Endodermal cell (in vitro differentiated cells): ENCODE results near the gene CLEC17A. TPM values are rescaled to one million over a fixed set of nuclear protein-coding genes. Genes with fewer than 3 reads are reported as not detected.

Experiments used
- DNase-seq: peaks from one replicate; pipeline ENCODE4 v3.0.0-alpha.2; 2017
- H3K27ac ChIP-seq: 2 replicates; pipeline ENCODE4 v1.5.1; 2013; ENCODE audit warnings: mild to moderate bottlenecking, low read depth, low read length, moderate library complexity
- H3K27me3 ChIP-seq: 2 replicates; pipeline ENCODE4 v1.6.1; 2013; ENCODE audit warnings: mild to moderate bottlenecking, low read length, moderate library complexity; ENCODE audit not compliant: insufficient read depth, control insufficient read depth, poor library complexity, severe bottlenecking
- H3K36me3 ChIP-seq: 2 replicates; pipeline ENCODE4 v1.7.0; 2013; ENCODE audit warnings: mild to moderate bottlenecking, low read length, moderate library complexity; ENCODE audit not compliant: control insufficient read depth, insufficient read depth
- H3K4me1 ChIP-seq: one replicate; pipeline ENCODE4 v1.7.0; 2013; ENCODE audit warnings: low read length; ENCODE audit not compliant: control insufficient read depth, insufficient read depth
- H3K4me3 ChIP-seq: 2 replicates; pipeline ENCODE4 v1.5.1; 2013; ENCODE audit warnings: mild to moderate bottlenecking, low read length, moderate library complexity
- H3K9ac ChIP-seq: 2 replicates; pipeline ENCODE4 v1.6.1; 2013; ENCODE audit warnings: mild to moderate bottlenecking, low read length, moderate library complexity; ENCODE audit not compliant: poor library complexity, severe bottlenecking; ENCODE audit errors: extremely low read depth
- H3K9me3 ChIP-seq: 2 replicates; pipeline ENCODE4 v1.6.1; 2013; ENCODE audit warnings: mild to moderate bottlenecking, low read length, moderate library complexity; ENCODE audit not compliant: control insufficient read depth
- H3K27ac Mint-ChIP-seq: 2 replicates; pipeline ENCODE4 v1.8.0; 2020; ENCODE audit warnings: mixed read lengths
- H3K27me3 Mint-ChIP-seq: 2 replicates; pipeline ENCODE4 v1.8.0; 2021; ENCODE audit warnings: mild to moderate bottlenecking, mixed read lengths; ENCODE audit not compliant: insufficient read depth
- H3K36me3 Mint-ChIP-seq: 2 replicates; pipeline ENCODE4 v1.8.0; 2020; ENCODE audit warnings: low read depth, mixed read lengths
- H3K4me1 Mint-ChIP-seq: 2 replicates; pipeline ENCODE4 v1.8.0; 2020; ENCODE audit warnings: mixed read lengths
- H3K4me3 Mint-ChIP-seq: 2 replicates; pipeline ENCODE4 v1.8.0; 2020; ENCODE audit warnings: mild to moderate bottlenecking, moderate library complexity, mixed read lengths
- H3K9me3 Mint-ChIP-seq: 2 replicates; pipeline ENCODE4 v1.8.0; 2020; ENCODE audit warnings: mild to moderate bottlenecking, mixed read lengths
- CTCF ChIP-seq: fragments of 200-600 bp; sonication (generic); conservative IDR thresholded peaks from 2 replicates; pipeline ENCODE4 v1.5.0; 2021; ENCODE audit warnings: antibody characterized with exemption, mild to moderate bottlenecking
- WGBS, 2 experiments: methylation state at CpG; one replicate each; pipeline versions ENCODE4 v1.1.5 to v1.1.7; 2013; ENCODE audit warnings: missing lambda C conversion rate in 2 of 2, mixed read lengths in 1 of 2; ENCODE audit not compliant: insufficient coverage in 1 of 2, insufficient read length in 1 of 2; 5-methylcytosine and 5-hydroxymethylcytosine counted together
- total RNA-seq, 2 donors: library from RNA; stranded (reverse); fragmentation: NEBNext Ultra II Directional in 1 of 2; extraction: Animal tissue kit (Norgen Biotek cat#: 25700) in 1 of 2; gene quantifications; 2 replicates in 1 of 2; 3 replicates in 1 of 2; pipeline ENCODE4 v1.2.1, GENCODE V29; 2021

The CLEC17A gene
- total RNA-seq, 2 donors from 2014 or later: not detected

DNA sequence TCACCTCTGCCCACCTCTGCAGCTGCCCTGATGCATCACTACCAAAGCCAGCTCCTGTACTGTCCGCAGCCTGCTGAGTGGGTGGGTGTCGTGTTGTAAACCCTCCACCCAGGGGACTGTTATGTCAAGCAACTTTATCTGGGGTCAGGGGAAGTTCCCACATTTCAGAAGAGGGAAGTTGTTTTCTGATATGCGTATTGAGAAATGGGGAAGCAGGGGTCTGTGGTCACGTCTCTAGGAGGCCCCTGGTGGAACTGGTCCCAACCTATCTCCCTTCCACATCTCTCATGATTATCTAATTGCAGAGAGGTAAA is 31.2 kb downstream of the CLEC17A start:
- no peak overlapping the region for H3K4me3 ChIP-seq
- Mint-ChIP-seq H3K27ac (no peak overlapping the region), H3K4me3 (no peak overlapping the region), H3K27me3 (peaks cover 2% of the 10 kb centered on the region), H3K36me3 (peaks cover 3% of the 10 kb centered on the region), H3K4me1 (no peaks in the 10 kb centered on the region), H3K9me3 (peaks cover 83% of the 10 kb centered on the region)
- no peak overlapping the region for H3K9ac ChIP-seq
- H3K27me3 ChIP-seq: no peaks in the 10 kb centered on the region
- no peak for TF ChIP-seq CTCF
- H3K27ac ChIP-seq: no peak overlapping the region
- 89 to 91% methylated on average over 2 of the region's 4 CpGs for WGBS, 2 experiments
- no peaks in the 10 kb centered on the region for H3K4me1 ChIP-seq
- no peak for DNase-seq
- H3K9me3 ChIP-seq: peaks cover 23% of the 10 kb centered on the region
- H3K36me3 ChIP-seq: no peaks in the 10 kb centered on the region

- WGBS, 2 experiments: 80 to 87% methylated on average over 6 to 8 of the region's 8 CpGs
- H3K4me3 Mint-ChIP-seq: no peak overlapping the region
- Histone ChIP-seq H3K27ac (no peak overlapping the region), H3K36me3 (no peaks in the 10 kb centered on the region), H3K9me3 (peaks cover 27% of the 10 kb centered on the region), H3K4me1 (no peaks in the 10 kb centered on the region), H3K9ac (no peak overlapping the region), H3K27me3 (no peaks in the 10 kb centered on the region), H3K4me3 (no peak overlapping the region)
- peaks cover 3% of the 10 kb centered on the region for H3K36me3 Mint-ChIP-seq
- peaks cover 2% of the 10 kb centered on the region for H3K27me3 Mint-ChIP-seq
- no peak for TF ChIP-seq CTCF
- H3K4me1 Mint-ChIP-seq: no peaks in the 10 kb centered on the region
- H3K27ac Mint-ChIP-seq: no peak overlapping the region
- DNase-seq: no peak
- H3K9me3 Mint-ChIP-seq: peaks cover 80% of the 10 kb centered on the region
Measured at GRCh38 chr19:14615623-14616022, 32.7 kb downstream of the CLEC17A start.

DNA sequence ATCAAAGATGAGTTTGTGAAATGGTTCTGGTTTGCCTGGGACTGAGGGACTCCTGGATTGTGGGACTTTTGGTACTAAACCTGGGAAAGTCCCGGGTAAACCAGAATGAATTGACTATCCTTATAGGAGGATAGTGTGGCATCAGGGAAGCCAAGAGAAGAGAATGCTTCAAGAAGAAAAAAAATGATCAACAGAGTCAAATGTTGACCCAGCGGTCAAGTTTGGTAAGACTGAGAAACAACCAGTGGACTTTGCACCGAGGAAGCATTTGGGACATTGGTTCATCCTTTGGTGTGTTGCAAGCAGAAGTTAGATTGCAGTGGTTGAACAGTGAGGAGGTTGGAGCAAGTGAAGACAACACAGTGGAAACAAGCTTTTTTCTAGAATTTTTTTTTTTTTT is 33.5 kb downstream of the CLEC17A start:
- Histone ChIP-seq H3K27ac (no peak overlapping the region), H3K9ac (no peak overlapping the region), H3K4me1 (no peaks in the 10 kb centered on the region), H3K36me3 (no peaks in the 10 kb centered on the region), H3K27me3 (no peaks in the 10 kb centered on the region), H3K4me3 (no peak overlapping the region), H3K9me3 (peaks cover 26% of the 10 kb centered on the region)
- H3K27ac Mint-ChIP-seq: no peak overlapping the region
- no peak for DNase-seq
- peaks cover 2% of the 10 kb centered on the region for H3K27me3 Mint-ChIP-seq
- H3K9me3 Mint-ChIP-seq: peaks cover 80% of the 10 kb centered on the region
- TF ChIP-seq CTCF: no peak
- H3K4me1 Mint-ChIP-seq: no peaks in the 10 kb centered on the region
- H3K4me3 Mint-ChIP-seq: no peak overlapping the region
- H3K36me3 Mint-ChIP-seq: peaks cover 3% of the 10 kb centered on the region
- WGBS, 2 experiments: 82 to 87% methylated on average over 2 to 3 of the region's 3 CpGs
